GM23338 (cell line): ENCODE measurements around the gene DENND1B. TPM values are rescaled to one million over a fixed set of nuclear protein-coding genes. Genes with fewer than 3 reads are reported as not detected.

Experiments used
- ATAC-seq: fragments of 200-7000 bp; cut with Tn5 transposase; 3 replicates; pipeline ENCODE4 v1.9.1; 2020
- DNase-seq: peaks from one replicate; pipeline ENCODE4 v3.0.0-alpha.2; 2015; ENCODE audit warnings: low spot score
- H2AFZ ChIP-seq: fragments of 200-600 bp; sonication (generic); 2 replicates; pipeline ENCODE4 v1.8.0; 2016; ENCODE audit warnings: antibody characterized with exemption, mild to moderate bottlenecking, moderate library complexity
- H3F3A ChIP-seq: fragments of 200-600 bp; sonication (generic); replicated peaks from 2 replicates; pipeline ENCODE4 v1.8.0; 2017; ENCODE audit warnings: antibody characterized with exemption, mixed run types, low read depth
- H3K27ac ChIP-seq: fragments of 200-600 bp; sonication (generic); 2 replicates; pipeline ENCODE4 v1.6.1; 2016; ENCODE audit warnings: low read depth
- H3K27me3 ChIP-seq: fragments of 200-600 bp; sonication (generic); 2 replicates; pipeline ENCODE4 v1.8.0; 2016; ENCODE audit warnings: mild to moderate bottlenecking, mixed run types, moderate library complexity; ENCODE audit not compliant: insufficient read depth
- H3K36me3 ChIP-seq: fragments of 200-600 bp; sonication (generic); 2 replicates; pipeline ENCODE4 v1.8.0; 2016; ENCODE audit warnings: mild to moderate bottlenecking; ENCODE audit not compliant: insufficient read depth
- H3K4me1 ChIP-seq: fragments of 200-600 bp; sonication (generic); 2 replicates; pipeline ENCODE4 v1.8.0; 2016; ENCODE audit warnings: mild to moderate bottlenecking, moderate library complexity; ENCODE audit not compliant: insufficient read depth
- H3K4me2 ChIP-seq: fragments of 200-600 bp; sonication (generic); 2 replicates; pipeline ENCODE4 v1.7.1; 2017; ENCODE audit warnings: mixed run types
- H3K4me3 ChIP-seq: fragments of 200-600 bp; sonication (generic); 2 replicates; pipeline ENCODE4 v1.6.1; 2016; ENCODE audit warnings: mixed run types
- H3K79me2 ChIP-seq: fragments of 200-600 bp; sonication (generic); replicated peaks from 2 replicates; pipeline ENCODE4 v1.8.0; 2017; ENCODE audit warnings: mild to moderate bottlenecking; ENCODE audit not compliant: insufficient read depth
- H3K9me2 ChIP-seq: fragments of 200-600 bp; sonication (generic); 2 replicates; pipeline ENCODE4 v1.8.0; 2017; ENCODE audit not compliant: insufficient read depth
- H4K20me1 ChIP-seq: fragments of 200-600 bp; sonication (generic); replicated peaks from 2 replicates; pipeline ENCODE4 v1.8.0; 2017; ENCODE audit warnings: mild to moderate bottlenecking; ENCODE audit not compliant: insufficient read depth
- H3K27ac Mint-ChIP-seq: 2 replicates; pipeline ENCODE4 v1.8.0; 2020; ENCODE audit warnings: inconsistent platforms, mild to moderate bottlenecking, moderate library complexity, mixed read lengths
- H3K27me3 Mint-ChIP-seq: 3 replicates; pipeline ENCODE4 v1.8.0; 2022; ENCODE audit warnings: low read depth, mild to moderate bottlenecking, moderate library complexity, mixed read lengths, inconsistent platforms; ENCODE audit not compliant: insufficient read depth, poor library complexity
- H3K36me3 Mint-ChIP-seq: 3 replicates; pipeline ENCODE4 v1.8.0; 2021; ENCODE audit warnings: low read depth, mild to moderate bottlenecking, inconsistent platforms, moderate library complexity, mixed read lengths
- H3K4me1 Mint-ChIP-seq: 3 replicates; pipeline ENCODE4 v1.8.0; 2020; ENCODE audit warnings: mild to moderate bottlenecking, inconsistent platforms, mixed read lengths
- H3K4me3 Mint-ChIP-seq: 3 replicates; pipeline ENCODE4 v1.8.0; 2021; ENCODE audit warnings: moderate library complexity, mild to moderate bottlenecking, inconsistent platforms, mixed read lengths
- H3K9me3 Mint-ChIP-seq: 3 replicates; pipeline ENCODE4 v1.8.0; 2020; ENCODE audit warnings: moderate library complexity, mild to moderate bottlenecking, inconsistent platforms, mixed read lengths
- REST ChIP-seq: IDR thresholded peaks from one replicate; pipeline ENCODE4 v1.6.1; 2018; ENCODE audit warnings: antibody characterized with exemption; ENCODE audit not compliant: unreplicated experiment
- ZNF114 ChIP-seq: fragments of 250-450 bp; sonication (Bioruptor Pico); IDR thresholded peaks from 2 replicates; pipeline ENCODE4 v1.5.0; 2020; ENCODE audit warnings: mild to moderate bottlenecking, moderate library complexity
- polyA plus RNA-seq: library from polyadenylated mRNA; unstranded; fragments of >200 nt; fragmentation: Nextera tagmentation; extraction: Ambion mirVana; gene quantifications from 2 replicates; pipeline ENCODE4 v1.2.1, GENCODE V29; 2016
- total RNA-seq: library from RNA; depleted of rRNA; stranded (reverse); fragments of >200 nt; shearing (Covaris generic); gene quantifications from 2 replicates; pipeline ENCODE4 v1.2.3, GENCODE V29; 2014
- TF ChIP-seq, protein P1 (sequence below): fragments of 250-450 bp; sonication (Bioruptor Pico); IDR thresholded peaks from 2 replicates; pipeline ENCODE4 v1.5.0; 2020; ENCODE audit warnings: mild to moderate bottlenecking, moderate library complexity

DENND1B gene
- total and polyA plus RNA-seq, 2 experiments from 2014 or later = 4.3 to 5.2 TPM

DNA sequence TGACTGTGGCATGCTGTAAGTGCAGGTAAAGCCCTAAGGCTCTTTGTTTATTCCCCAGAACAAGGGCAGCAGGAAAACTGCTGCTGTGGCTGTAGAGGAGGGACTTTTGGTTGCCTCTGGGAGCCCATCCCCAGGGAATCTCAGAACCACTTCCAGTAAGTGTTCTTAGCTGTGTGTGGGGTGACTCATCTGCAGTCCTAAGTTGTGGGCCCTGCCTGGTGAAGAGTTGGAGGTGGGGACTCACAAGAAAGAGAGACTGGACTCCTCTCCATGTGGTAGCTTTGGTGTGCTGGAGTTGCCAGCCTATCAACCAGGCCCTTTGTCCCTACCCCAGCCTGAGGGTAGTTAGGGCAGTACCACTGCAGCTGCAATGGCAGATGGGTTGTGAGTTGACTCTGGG lies 24.0 kb upstream of the DENND1B start (continued):
- TF ChIP-seq, protein P1, sequence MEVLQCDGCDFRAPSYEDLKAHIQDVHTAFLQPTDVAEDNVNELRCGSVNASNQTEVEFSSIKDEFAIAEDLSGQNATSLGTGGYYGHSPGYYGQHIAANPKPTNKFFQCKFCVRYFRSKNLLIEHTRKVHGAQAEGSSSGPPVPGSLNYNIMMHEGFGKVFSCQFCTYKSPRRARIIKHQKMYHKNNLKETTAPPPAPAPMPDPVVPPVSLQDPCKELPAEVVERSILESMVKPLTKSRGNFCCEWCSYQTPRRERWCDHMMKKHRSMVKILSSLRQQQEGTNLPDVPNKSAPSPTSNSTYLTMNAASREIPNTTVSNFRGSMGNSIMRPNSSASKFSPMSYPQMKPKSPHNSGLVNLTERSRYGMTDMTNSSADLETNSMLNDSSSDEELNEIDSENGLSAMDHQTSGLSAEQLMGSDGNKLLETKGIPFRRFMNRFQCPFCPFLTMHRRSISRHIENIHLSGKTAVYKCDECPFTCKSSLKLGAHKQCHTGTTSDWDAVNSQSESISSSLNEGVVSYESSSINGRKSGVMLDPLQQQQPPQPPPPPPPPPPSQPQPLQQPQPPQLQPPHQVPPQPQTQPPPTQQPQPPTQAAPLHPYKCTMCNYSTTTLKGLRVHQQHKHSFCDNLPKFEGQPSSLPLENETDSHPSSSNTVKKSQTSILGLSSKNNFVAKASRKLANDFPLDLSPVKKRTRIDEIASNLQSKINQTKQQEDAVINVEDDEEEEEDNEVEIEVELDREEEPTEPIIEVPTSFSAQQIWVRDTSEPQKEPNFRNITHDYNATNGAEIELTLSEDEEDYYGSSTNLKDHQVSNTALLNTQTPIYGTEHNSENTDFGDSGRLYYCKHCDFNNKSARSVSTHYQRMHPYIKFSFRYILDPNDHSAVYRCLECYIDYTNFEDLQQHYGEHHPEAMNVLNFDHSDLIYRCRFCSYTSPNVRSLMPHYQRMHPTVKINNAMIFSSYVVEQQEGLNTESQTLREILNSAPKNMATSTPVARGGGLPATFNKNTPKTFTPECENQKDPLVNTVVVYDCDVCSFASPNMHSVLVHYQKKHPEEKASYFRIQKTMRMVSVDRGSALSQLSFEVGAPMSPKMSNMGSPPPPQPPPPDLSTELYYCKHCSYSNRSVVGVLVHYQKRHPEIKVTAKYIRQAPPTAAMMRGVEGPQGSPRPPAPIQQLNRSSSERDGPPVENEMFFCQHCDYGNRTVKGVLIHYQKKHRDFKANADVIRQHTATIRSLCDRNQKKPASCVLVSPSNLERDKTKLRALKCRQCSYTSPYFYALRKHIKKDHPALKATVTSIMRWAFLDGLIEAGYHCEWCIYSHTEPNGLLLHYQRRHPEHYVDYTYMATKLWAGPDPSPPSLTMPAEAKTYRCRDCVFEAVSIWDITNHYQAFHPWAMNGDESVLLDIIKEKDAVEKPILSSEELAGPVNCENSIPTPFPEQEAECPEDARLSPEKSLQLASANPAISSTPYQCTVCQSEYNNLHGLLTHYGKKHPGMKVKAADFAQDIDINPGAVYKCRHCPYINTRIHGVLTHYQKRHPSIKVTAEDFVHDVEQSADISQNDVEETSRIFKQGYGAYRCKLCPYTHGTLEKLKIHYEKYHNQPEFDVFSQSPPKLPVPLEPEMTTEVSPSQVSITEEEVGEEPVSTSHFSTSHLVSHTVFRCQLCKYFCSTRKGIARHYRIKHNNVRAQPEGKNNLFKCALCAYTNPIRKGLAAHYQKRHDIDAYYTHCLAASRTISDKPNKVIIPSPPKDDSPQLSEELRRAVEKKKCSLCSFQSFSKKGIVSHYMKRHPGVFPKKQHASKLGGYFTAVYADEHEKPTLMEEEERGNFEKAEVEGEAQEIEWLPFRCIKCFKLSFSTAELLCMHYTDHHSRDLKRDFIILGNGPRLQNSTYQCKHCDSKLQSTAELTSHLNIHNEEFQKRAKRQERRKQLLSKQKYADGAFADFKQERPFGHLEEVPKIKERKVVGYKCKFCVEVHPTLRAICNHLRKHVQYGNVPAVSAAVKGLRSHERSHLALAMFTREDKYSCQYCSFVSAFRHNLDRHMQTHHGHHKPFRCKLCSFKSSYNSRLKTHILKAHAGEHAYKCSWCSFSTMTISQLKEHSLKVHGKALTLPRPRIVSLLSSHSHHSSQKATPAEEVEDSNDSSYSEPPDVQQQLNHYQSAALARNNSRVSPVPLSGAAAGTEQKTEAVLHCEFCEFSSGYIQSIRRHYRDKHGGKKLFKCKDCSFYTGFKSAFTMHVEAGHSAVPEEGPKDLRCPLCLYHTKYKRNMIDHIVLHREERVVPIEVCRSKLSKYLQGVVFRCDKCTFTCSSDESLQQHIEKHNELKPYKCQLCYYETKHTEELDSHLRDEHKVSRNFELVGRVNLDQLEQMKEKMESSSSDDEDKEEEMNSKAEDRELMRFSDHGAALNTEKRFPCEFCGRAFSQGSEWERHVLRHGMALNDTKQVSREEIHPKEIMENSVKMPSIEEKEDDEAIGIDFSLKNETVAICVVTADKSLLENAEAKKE (CRISPR knock-in tag) = no peak

DNA sequence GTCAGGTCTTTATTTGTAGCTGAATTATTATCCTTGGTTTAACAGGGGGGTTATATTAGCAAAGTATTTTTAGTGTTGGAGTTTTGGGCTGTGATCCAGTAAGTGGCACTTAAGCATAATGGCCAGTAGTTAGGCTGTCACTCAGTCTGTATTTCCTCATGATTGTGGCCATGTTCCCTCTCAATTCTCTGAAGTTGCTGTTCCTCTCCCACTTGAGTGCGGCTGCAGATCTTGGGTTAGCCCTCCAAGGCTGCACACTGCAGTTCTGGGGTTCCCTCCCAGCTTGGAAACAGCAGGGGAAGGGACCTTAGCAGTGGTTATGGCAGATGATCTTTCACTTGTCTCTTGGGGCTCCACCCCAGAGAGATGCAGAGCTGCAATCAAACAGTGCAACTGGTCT lies 23.2 kb upstream of the DENND1B start:
- no peaks in the 10 kb centered on the region for H3F3A ChIP-seq
- Mint-ChIP-seq H3K27me3 (peaks cover 10% of the 10 kb centered on the region), H3K36me3 (peaks cover 46% of the 10 kb centered on the region), H3K4me3 (no peak overlapping the region; the same call in 2 of the 3 replicates), H3K27ac (no peak overlapping the region), H3K4me1 (peaks cover 3% of the 10 kb centered on the region; the same call in 1 of the 3 replicates), H3K9me3 (peaks cover 62% of the 10 kb centered on the region)
- no peak overlapping the region for H3K4me3 ChIP-seq
- ATAC-seq (no peak), DNase-seq (no peak)
- no peak overlapping the region for H3K27ac ChIP-seq
- no peaks in the 10 kb centered on the region for H3K9me2 ChIP-seq
- no peak overlapping the region for H3K4me2 ChIP-seq
- no peaks in the 10 kb centered on the region for H3K4me1 ChIP-seq
- no peak overlapping the region for H2AFZ ChIP-seq
- H3K36me3 ChIP-seq = peaks cover 4% of the 10 kb centered on the region; the same call in 1 of the 2 replicates
- H3K79me2 ChIP-seq = no peaks in the 10 kb centered on the region
- H4K20me1 ChIP-seq = no peaks in the 10 kb centered on the region
- H3K27me3 ChIP-seq = no peaks in the 10 kb centered on the region
- TF ChIP-seq ZNF114 (CRISPR knock-in tag) (no peak), REST (no peak)
- TF ChIP-seq, protein P1 (CRISPR knock-in tag) = no peak
